ENCODE measurements around the gene VGLL4. TPM values are rescaled to one million over a fixed set of nuclear protein-coding genes. Genes with fewer than 3 reads are reported as not detected.
A peak's percentile ranks its signal among the peaks of the same experiment; 100 is the strongest.

VGLL4 gene
- total RNA-seq, 1 experiment from 2014 or later, result 43.0 TPM

DNA sequence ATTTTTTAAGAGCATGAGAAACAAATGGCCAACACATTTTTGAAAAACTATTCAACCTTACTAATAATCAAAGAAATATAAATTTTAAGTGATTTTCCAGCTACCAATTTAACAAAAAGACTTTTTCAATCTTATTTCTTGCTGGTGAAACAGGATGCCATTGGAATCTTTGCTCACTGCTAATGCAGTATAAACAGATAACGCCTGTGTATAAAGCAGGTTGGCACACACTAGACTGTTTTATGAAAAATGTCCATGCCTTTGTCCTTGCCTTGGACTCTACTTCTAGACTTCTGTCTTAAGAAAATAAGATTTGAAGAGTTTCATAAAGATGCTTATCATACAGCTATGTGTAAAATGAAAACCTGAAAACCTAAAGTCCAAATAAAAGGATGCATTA lies 5.0 kb upstream of the VGLL4 start (continued):
- TF ChIP-seq, protein P1, sequence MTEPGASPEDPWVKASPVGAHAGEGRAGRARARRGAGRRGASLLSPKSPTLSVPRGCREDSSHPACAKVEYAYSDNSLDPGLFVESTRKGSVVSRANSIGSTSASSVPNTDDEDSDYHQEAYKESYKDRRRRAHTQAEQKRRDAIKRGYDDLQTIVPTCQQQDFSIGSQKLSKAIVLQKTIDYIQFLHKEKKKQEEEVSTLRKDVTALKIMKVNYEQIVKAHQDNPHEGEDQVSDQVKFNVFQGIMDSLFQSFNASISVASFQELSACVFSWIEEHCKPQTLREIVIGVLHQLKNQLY (CRISPR knock-in tag; IDR thresholded peaks at IDR 0.05), result no peak
- TF ChIP-seq TEAD1 (CRISPR knock-in tag; IDR thresholded peaks at IDR 0.05) (no peak), CBFB (CRISPR knock-in tag; IDR thresholded peaks at IDR 0.05; ENCODE audit: low read depth) (no peak), NR3C1 (CRISPR knock-in tag; conservative IDR thresholded peaks at IDR 0.05; ENCODE audit: low read depth) (no peak), ESRRA (CRISPR knock-in tag; IDR thresholded peaks at IDR 0.05; ENCODE audit: borderline replicate concordance) (no peak), ZNF396 (CRISPR knock-in tag; IDR thresholded peaks at IDR 0.05; ENCODE audit: borderline replicate concordance) (no peak)

DNA sequence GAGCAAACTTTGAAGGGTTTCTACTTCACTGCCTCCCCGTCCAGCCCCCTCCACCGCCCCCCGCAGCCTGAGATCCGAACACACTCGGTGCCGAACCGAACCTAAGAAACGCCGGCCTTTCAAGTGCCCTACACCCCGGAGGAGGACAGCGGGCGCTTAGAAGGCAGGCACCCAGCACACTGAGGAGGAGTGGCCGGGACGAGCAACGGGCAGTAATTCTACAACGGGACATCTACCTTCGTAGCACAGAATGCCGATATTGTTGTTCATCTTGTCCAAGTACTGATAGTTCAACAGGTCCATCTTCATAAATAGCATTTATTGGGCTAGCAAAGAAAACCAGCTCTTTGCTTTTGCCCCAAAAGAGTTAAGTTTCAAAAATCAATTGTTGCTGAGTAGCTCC lies 513 bp downstream of the VGLL4 start:
- peak overlapping the region; percentile 99 for H3K27ac Mint-ChIP-seq
- ChIA-PET POLR2A (interaction anchor here (1.2 to 1.3 kb wide), 2 partner anchors 50 to 127 kb away, joined by 3 read pairs; no protein-coding TSS in a partner anchor), CTCF (interaction anchor here (0.7 to 1.8 kb wide), 2 partner anchors 76 to 293 kb away, joined by 3 to 5 read pairs; no protein-coding TSS in a partner anchor)
- DNase-seq (ENCODE audit: low spot score) (peak; percentile 40), ATAC-seq (peak; percentile 7; the same call in 1 of the 2 replicates)
- no peaks in the 10 kb centered on the region for H3K9me3 Mint-ChIP-seq
- H3K27me3 Mint-ChIP-seq (ENCODE audit: low read depth), result no peaks in the 10 kb centered on the region
- H3K4me3 Mint-ChIP-seq, result peak overlapping the region; percentile 89
- H3K4me1 Mint-ChIP-seq, result peaks cover 51% of the 10 kb centered on the region
- no peaks in the 10 kb centered on the region for H3K36me3 Mint-ChIP-seq
- TF ChIP-seq NFYB (CRISPR knock-in tag; conservative IDR thresholded peaks at IDR 0.05; ENCODE audit: low read depth) (no peak), SP1 (CRISPR knock-in tag; conservative IDR thresholded peaks at IDR 0.05) (peak; percentile 57)

DNA sequence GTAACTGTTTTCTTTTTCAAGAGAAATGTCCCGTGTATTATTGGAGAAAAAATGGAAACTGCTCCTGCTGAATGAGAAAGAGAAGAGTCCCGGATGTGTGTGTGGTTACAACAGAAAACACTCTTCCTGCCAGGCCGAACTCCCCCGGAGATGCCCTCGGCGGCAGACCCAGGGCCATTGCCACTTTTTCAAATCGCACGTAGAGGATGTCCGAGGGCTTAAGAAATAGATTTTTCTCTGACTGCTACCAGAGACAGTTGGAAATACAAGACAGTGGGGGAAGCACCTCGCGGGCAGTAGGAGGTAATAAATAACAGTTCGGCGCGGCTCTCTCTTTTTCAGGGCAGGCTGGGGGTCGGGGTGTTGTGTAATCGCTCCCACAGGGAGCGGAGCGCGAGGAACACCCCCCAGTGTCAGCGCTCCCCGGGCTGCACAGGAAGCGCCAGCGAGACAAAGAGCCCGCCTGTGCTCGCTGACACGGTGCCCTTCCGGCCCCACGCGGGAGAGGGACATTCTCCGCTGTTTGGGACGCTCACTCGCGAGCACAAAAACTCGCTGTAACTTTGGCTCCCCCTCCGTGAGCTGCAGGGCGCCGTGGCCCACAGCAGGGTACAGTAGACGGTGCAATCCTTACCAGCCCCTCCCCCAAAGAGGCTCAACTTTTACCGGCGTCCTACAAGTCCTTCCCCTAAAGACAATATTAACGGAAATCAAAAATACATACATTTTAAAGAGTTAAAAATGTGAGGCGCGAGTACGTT lies 1.1 kb downstream of the VGLL4 start:
- ChIA-PET POLR2A (interaction anchor here (1.3 kb wide), 1 partner anchor 128 kb away, joined by 3 read pairs; no protein-coding TSS in a partner anchor), CTCF (interaction anchor here (0.7 to 1.8 kb wide), 2 partner anchors 76 to 292 kb away, joined by 3 to 5 read pairs; no protein-coding TSS in a partner anchor)
- no peaks in the 10 kb centered on the region for H3K9me3 Mint-ChIP-seq
- no peaks in the 10 kb centered on the region for H3K27me3 Mint-ChIP-seq (ENCODE audit: low read depth)
- H3K4me1 Mint-ChIP-seq, result peaks cover 57% of the 10 kb centered on the region
- H3K4me3 Mint-ChIP-seq, result peak overlapping the region; percentile 89
- H3K36me3 Mint-ChIP-seq, result no peaks in the 10 kb centered on the region
- no peak for DNase-seq (ENCODE audit: low spot score)
- peak overlapping the region; percentile 99 for H3K27ac Mint-ChIP-seq
- peak; percentile 8 for ATAC-seq
- no peak for TF ChIP-seq JAZF1 (CRISPR knock-in tag; IDR thresholded peaks at IDR 0.05)
- no peak for TF ChIP-seq NR3C1 (CRISPR knock-in tag; conservative IDR thresholded peaks at IDR 0.05; ENCODE audit: low read depth)
- no peak for TF ChIP-seq RELA (CRISPR knock-in tag; IDR thresholded peaks at IDR 0.05; ENCODE audit: borderline replicate concordance)
- TF ChIP-seq OVOL2 (CRISPR knock-in tag; IDR thresholded peaks at IDR 0.05; ENCODE audit: borderline replicate concordance), result no peak
- no peak for TF ChIP-seq TP53 (CRISPR knock-in tag; IDR thresholded peaks at IDR 0.05)
- TF ChIP-seq, protein P2, sequence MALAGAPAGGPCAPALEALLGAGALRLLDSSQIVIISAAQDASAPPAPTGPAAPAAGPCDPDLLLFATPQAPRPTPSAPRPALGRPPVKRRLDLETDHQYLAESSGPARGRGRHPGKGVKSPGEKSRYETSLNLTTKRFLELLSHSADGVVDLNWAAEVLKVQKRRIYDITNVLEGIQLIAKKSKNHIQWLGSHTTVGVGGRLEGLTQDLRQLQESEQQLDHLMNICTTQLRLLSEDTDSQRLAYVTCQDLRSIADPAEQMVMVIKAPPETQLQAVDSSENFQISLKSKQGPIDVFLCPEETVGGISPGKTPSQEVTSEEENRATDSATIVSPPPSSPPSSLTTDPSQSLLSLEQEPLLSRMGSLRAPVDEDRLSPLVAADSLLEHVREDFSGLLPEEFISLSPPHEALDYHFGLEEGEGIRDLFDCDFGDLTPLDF (CRISPR knock-in tag; IDR thresholded peaks at IDR 0.05), result no peak
- 0 out of 2 replicates have a peak, but pooled peaks have one; percentile 30 for TF ChIP-seq ZNF219 (CRISPR knock-in tag; IDR thresholded peaks at IDR 0.05; ENCODE audit: borderline replicate concordance)
- no peak for TF ChIP-seq NR2C2 (CRISPR knock-in tag; IDR thresholded peaks at IDR 0.05)
- TF ChIP-seq SMAD4 (CRISPR knock-in tag; IDR thresholded peaks at IDR 0.05), result no peak
- peak; percentile 75 for TF ChIP-seq ZNF423 (CRISPR knock-in tag; IDR thresholded peaks at IDR 0.05)
- TF ChIP-seq ZNF121 (CRISPR knock-in tag; IDR thresholded peaks at IDR 0.05), result no peak
- TF ChIP-seq, protein P3, sequence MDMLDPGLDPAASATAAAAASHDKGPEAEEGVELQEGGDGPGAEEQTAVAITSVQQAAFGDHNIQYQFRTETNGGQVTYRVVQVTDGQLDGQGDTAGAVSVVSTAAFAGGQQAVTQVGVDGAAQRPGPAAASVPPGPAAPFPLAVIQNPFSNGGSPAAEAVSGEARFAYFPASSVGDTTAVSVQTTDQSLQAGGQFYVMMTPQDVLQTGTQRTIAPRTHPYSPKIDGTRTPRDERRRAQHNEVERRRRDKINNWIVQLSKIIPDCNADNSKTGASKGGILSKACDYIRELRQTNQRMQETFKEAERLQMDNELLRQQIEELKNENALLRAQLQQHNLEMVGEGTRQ (CRISPR knock-in tag; IDR thresholded peaks at IDR 0.05), result no peak
- no peak for TF ChIP-seq GABPB1 (CRISPR knock-in tag; IDR thresholded peaks at IDR 0.05)
- TF ChIP-seq, protein P4, sequence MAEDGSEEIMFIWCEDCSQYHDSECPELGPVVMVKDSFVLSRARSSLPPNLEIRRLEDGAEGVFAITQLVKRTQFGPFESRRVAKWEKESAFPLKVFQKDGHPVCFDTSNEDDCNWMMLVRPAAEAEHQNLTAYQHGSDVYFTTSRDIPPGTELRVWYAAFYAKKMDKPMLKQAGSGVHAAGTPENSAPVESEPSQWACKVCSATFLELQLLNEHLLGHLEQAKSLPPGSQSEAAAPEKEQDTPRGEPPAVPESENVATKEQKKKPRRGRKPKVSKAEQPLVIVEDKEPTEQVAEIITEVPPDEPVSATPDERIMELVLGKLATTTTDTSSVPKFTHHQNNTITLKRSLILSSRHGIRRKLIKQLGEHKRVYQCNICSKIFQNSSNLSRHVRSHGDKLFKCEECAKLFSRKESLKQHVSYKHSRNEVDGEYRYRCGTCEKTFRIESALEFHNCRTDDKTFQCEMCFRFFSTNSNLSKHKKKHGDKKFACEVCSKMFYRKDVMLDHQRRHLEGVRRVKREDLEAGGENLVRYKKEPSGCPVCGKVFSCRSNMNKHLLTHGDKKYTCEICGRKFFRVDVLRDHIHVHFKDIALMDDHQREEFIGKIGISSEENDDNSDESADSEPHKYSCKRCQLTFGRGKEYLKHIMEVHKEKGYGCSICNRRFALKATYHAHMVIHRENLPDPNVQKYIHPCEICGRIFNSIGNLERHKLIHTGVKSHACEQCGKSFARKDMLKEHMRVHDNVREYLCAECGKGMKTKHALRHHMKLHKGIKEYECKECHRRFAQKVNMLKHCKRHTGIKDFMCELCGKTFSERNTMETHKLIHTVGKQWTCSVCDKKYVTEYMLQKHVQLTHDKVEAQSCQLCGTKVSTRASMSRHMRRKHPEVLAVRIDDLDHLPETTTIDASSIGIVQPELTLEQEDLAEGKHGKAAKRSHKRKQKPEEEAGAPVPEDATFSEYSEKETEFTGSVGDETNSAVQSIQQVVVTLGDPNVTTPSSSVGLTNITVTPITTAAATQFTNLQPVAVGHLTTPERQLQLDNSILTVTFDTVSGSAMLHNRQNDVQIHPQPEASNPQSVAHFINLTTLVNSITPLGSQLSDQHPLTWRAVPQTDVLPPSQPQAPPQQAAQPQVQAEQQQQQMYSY (CRISPR knock-in tag; IDR thresholded peaks at IDR 0.05), result no peak
- no peak for TF ChIP-seq CREB1 (CRISPR knock-in tag; IDR thresholded peaks at IDR 0.05)
- TF ChIP-seq ZNF263 (CRISPR knock-in tag; IDR thresholded peaks at IDR 0.05; ENCODE audit: low read depth), result no peak
- TF ChIP-seq FOXJ3 (CRISPR knock-in tag; IDR thresholded peaks at IDR 0.05; ENCODE audit: borderline replicate concordance), result no peak
- TF ChIP-seq, protein P5, sequence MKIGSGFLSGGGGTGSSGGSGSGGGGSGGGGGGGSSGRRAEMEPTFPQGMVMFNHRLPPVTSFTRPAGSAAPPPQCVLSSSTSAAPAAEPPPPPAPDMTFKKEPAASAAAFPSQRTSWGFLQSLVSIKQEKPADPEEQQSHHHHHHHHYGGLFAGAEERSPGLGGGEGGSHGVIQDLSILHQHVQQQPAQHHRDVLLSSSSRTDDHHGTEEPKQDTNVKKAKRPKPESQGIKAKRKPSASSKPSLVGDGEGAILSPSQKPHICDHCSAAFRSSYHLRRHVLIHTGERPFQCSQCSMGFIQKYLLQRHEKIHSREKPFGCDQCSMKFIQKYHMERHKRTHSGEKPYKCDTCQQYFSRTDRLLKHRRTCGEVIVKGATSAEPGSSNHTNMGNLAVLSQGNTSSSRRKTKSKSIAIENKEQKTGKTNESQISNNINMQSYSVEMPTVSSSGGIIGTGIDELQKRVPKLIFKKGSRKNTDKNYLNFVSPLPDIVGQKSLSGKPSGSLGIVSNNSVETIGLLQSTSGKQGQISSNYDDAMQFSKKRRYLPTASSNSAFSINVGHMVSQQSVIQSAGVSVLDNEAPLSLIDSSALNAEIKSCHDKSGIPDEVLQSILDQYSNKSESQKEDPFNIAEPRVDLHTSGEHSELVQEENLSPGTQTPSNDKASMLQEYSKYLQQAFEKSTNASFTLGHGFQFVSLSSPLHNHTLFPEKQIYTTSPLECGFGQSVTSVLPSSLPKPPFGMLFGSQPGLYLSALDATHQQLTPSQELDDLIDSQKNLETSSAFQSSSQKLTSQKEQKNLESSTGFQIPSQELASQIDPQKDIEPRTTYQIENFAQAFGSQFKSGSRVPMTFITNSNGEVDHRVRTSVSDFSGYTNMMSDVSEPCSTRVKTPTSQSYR (CRISPR knock-in tag; IDR thresholded peaks at IDR 0.05), result no peak

Measured in WTC11 (cell line).